HL-60 (cell line): Measurements from ENCODE around the gene ADAMTS20.
A peak's percentile ranks its signal among the peaks of the same experiment; 100 is the strongest.

Source experiments
- DNase-seq, 2 experiments: peaks; one replicate each; pipeline ENCODE4 v3.0.0-alpha.2; 2010 to 2020; ENCODE audit warnings: low read depth in 1 of 2, low spot score in 1 of 2
- H3K27ac ChIP-seq: fragments of 250-450 bp; sonication (Bioruptor Pico); replicated peaks from 2 replicates; pipeline ENCODE4 v1.5.1; 2020; ENCODE audit warnings: mild to moderate bottlenecking, moderate library complexity
- H3K27me3 ChIP-seq: fragments of 250-450 bp; sonication (Bioruptor Pico); 2 replicates; pipeline ENCODE4 v1.5.1; 2021; ENCODE audit warnings: mild to moderate bottlenecking, moderate library complexity; ENCODE audit not compliant: insufficient read depth, poor library complexity, severe bottlenecking
- H3K4me3 ChIP-seq: replicated peaks from 2 replicates; pipeline ENCODE4 v1.5.1; 2011; ENCODE audit warnings: mild to moderate bottlenecking, control low read depth, low read length; ENCODE audit not compliant: insufficient read depth
- CTCF ChIP-seq: IDR thresholded peaks from one replicate; pipeline ENCODE4 v1.5.1; 2011; ENCODE audit warnings: low read length, control low read depth, inconsistent platforms; ENCODE audit not compliant: insufficient read depth
- GABPA ChIP-seq: IDR thresholded peaks from 2 replicates; pipeline ENCODE4 v1.6.1; 2012; ENCODE audit warnings: low read depth
- POLR2AphosphoS5 ChIP-seq: IDR thresholded peaks from 2 replicates; pipeline ENCODE4 v1.6.1; 2012; ENCODE audit warnings: low read depth
- SPI1 ChIP-seq: IDR thresholded peaks from 2 replicates; pipeline ENCODE4 v1.6.1; 2012; ENCODE audit warnings: low read depth, mild to moderate bottlenecking, borderline replicate concordance
- TF ChIP-seq, protein P1 (sequence below): IDR thresholded peaks from 2 replicates; pipeline ENCODE4 v1.6.1; 2012; ENCODE audit warnings: low read depth; ENCODE audit not compliant: insufficient replicate concordance

ADAMTS20 gene

DNA sequence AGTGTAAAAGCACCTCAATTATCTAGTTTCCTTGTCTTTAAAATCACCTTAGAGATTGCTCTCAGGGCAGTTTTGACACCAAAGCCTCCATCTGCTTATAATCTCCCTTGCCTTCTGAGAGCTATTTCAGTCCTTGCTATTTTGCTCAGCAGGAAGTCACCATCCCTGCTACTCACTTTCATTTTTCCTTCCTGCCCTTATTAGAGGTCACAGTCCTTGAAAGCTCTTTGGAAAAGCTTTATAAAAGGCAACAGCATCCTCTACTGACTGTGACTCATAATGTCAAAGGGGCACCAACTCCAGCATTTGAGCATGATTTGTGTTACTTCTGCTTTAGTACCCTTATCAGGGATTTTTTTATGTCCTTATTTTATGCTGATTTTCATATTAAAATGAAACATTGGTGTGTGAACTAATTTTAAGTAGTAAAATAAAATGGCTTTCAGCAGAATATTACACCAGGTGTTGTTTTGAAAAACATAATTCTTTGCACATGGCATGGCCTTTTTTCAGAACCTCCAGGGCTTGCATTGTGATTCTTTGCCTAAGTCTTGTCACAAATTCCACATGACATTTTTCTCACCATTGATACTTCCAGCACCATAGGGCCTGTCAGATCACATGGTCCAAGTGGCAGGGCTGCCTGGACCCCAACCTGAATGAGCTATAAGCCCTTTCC is 213.0 kb downstream of the ADAMTS20 start:
- H3K27ac ChIP-seq, result no peak overlapping the region
- DNase-seq, result peak; percentile 18 to 52
- no peak overlapping the region for H3K4me3 ChIP-seq
- TF ChIP-seq GABPA (0 out of 2 replicates have a peak, but pooled peaks have one; percentile 17), CTCF (peak; percentile 83)
- TF ChIP-seq, protein P1, sequence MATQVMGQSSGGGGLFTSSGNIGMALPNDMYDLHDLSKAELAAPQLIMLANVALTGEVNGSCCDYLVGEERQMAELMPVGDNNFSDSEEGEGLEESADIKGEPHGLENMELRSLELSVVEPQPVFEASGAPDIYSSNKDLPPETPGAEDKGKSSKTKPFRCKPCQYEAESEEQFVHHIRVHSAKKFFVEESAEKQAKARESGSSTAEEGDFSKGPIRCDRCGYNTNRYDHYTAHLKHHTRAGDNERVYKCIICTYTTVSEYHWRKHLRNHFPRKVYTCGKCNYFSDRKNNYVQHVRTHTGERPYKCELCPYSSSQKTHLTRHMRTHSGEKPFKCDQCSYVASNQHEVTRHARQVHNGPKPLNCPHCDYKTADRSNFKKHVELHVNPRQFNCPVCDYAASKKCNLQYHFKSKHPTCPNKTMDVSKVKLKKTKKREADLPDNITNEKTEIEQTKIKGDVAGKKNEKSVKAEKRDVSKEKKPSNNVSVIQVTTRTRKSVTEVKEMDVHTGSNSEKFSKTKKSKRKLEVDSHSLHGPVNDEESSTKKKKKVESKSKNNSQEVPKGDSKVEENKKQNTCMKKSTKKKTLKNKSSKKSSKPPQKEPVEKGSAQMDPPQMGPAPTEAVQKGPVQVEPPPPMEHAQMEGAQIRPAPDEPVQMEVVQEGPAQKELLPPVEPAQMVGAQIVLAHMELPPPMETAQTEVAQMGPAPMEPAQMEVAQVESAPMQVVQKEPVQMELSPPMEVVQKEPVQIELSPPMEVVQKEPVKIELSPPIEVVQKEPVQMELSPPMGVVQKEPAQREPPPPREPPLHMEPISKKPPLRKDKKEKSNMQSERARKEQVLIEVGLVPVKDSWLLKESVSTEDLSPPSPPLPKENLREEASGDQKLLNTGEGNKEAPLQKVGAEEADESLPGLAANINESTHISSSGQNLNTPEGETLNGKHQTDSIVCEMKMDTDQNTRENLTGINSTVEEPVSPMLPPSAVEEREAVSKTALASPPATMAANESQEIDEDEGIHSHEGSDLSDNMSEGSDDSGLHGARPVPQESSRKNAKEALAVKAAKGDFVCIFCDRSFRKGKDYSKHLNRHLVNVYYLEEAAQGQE, result no peak
- no peaks in the 10 kb centered on the region for H3K27me3 ChIP-seq

- peak in 1 of 2 experiments; percentile 16 for DNase-seq
- no peak overlapping the region for H3K4me3 ChIP-seq
- H3K27me3 ChIP-seq, result no peaks in the 10 kb centered on the region
- no peak for TF ChIP-seq CTCF
- no peak for TF ChIP-seq GABPA
- TF ChIP-seq SPI1, result no peak
- TF ChIP-seq, protein P1, result no peak
- no peak for TF ChIP-seq POLR2AphosphoS5
- no peak overlapping the region for H3K27ac ChIP-seq
Measured at GRCh38 chr12:43337571-43338444, 214.2 kb downstream of the ADAMTS20 start.

DNA sequence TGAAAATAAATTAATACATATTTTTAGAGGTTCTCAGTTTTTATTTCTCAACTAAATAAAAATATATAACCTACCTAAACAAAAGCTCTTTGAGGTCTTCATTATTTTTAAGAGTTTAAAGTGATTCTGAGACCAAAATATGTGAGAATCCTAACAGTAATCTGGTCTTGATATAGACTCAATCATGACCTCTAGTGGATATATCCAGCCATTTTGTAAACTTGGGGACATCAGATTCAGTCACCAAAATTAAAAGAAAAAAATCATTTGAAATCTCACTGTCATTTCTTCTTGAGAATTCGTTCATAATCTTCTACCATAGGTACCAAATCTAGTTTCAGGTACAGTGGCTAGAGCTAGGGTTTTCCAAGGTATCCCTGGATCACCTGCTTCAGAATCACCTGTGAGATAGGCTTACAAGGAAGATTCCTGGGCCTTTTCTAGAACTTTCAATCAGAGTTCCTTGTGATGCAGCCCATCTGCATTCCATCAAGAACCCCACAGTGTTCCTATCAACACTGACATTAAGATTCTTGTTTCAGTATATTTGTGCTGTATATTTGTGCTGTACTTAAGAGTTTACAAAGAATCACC is 214.9 kb downstream of the ADAMTS20 start:
- H3K27ac ChIP-seq, result no peak overlapping the region
- TF ChIP-seq POLR2AphosphoS5 (no peak), SPI1 (no peak)
- no peak overlapping the region for H3K4me3 ChIP-seq
- peak in 1 of 2 experiments; percentile 25 for DNase-seq
- H3K27me3 ChIP-seq, result no peaks in the 10 kb centered on the region

GRCh38 chr12:43333644-43334043 is 218.4 kb downstream of the ADAMTS20 start:
- Histone ChIP-seq H3K27me3 (no peaks in the 10 kb centered on the region), H3K4me3 (no peak overlapping the region), H3K27ac (no peak overlapping the region)
- DNase-seq, result no peak
- TF ChIP-seq, protein P1, result no peak
- no peak for TF ChIP-seq POLR2AphosphoS5
- no peak for TF ChIP-seq GABPA
- no peak for TF ChIP-seq SPI1
- no peak for TF ChIP-seq CTCF
